GM23338 (cell line): ENCODE results near the gene FUBP1. TPM values are rescaled to one million over a fixed set of nuclear protein-coding genes. Genes with fewer than 3 reads are reported as not detected.

ENCODE experiments used
- ATAC-seq: fragments of 200-7000 bp; cut with Tn5 transposase; 3 replicates; pipeline ENCODE4 v1.9.1; 2020
- DNase-seq: peaks from one replicate; pipeline ENCODE4 v3.0.0-alpha.2; 2015; ENCODE audit warnings: low spot score
- H2AFZ ChIP-seq: fragments of 200-600 bp; sonication (generic); 2 replicates; pipeline ENCODE4 v1.8.0; 2016; ENCODE audit warnings: antibody characterized with exemption, mild to moderate bottlenecking, moderate library complexity
- H3F3A ChIP-seq: fragments of 200-600 bp; sonication (generic); replicated peaks from 2 replicates; pipeline ENCODE4 v1.8.0; 2017; ENCODE audit warnings: antibody characterized with exemption, mixed run types, low read depth
- H3K27ac ChIP-seq: fragments of 200-600 bp; sonication (generic); 2 replicates; pipeline ENCODE4 v1.6.1; 2016; ENCODE audit warnings: low read depth
- H3K27me3 ChIP-seq: fragments of 200-600 bp; sonication (generic); 2 replicates; pipeline ENCODE4 v1.8.0; 2016; ENCODE audit warnings: mild to moderate bottlenecking, mixed run types, moderate library complexity; ENCODE audit not compliant: insufficient read depth
- H3K36me3 ChIP-seq: fragments of 200-600 bp; sonication (generic); 2 replicates; pipeline ENCODE4 v1.8.0; 2016; ENCODE audit warnings: mild to moderate bottlenecking; ENCODE audit not compliant: insufficient read depth
- H3K4me1 ChIP-seq: fragments of 200-600 bp; sonication (generic); 2 replicates; pipeline ENCODE4 v1.8.0; 2016; ENCODE audit warnings: mild to moderate bottlenecking, moderate library complexity; ENCODE audit not compliant: insufficient read depth
- H3K4me2 ChIP-seq: fragments of 200-600 bp; sonication (generic); 2 replicates; pipeline ENCODE4 v1.7.1; 2017; ENCODE audit warnings: mixed run types
- H3K4me3 ChIP-seq: fragments of 200-600 bp; sonication (generic); 2 replicates; pipeline ENCODE4 v1.6.1; 2016; ENCODE audit warnings: mixed run types
- H3K79me2 ChIP-seq: fragments of 200-600 bp; sonication (generic); replicated peaks from 2 replicates; pipeline ENCODE4 v1.8.0; 2017; ENCODE audit warnings: mild to moderate bottlenecking; ENCODE audit not compliant: insufficient read depth
- H3K9me2 ChIP-seq: fragments of 200-600 bp; sonication (generic); 2 replicates; pipeline ENCODE4 v1.8.0; 2017; ENCODE audit not compliant: insufficient read depth
- H4K20me1 ChIP-seq: fragments of 200-600 bp; sonication (generic); replicated peaks from 2 replicates; pipeline ENCODE4 v1.8.0; 2017; ENCODE audit warnings: mild to moderate bottlenecking; ENCODE audit not compliant: insufficient read depth
- H3K27ac Mint-ChIP-seq: 2 replicates; pipeline ENCODE4 v1.8.0; 2020; ENCODE audit warnings: inconsistent platforms, mild to moderate bottlenecking, moderate library complexity, mixed read lengths
- H3K27me3 Mint-ChIP-seq: 3 replicates; pipeline ENCODE4 v1.8.0; 2022; ENCODE audit warnings: low read depth, mild to moderate bottlenecking, moderate library complexity, mixed read lengths, inconsistent platforms; ENCODE audit not compliant: insufficient read depth, poor library complexity
- H3K36me3 Mint-ChIP-seq: 3 replicates; pipeline ENCODE4 v1.8.0; 2021; ENCODE audit warnings: low read depth, mild to moderate bottlenecking, inconsistent platforms, moderate library complexity, mixed read lengths
- H3K4me1 Mint-ChIP-seq: 3 replicates; pipeline ENCODE4 v1.8.0; 2020; ENCODE audit warnings: mild to moderate bottlenecking, inconsistent platforms, mixed read lengths
- H3K4me3 Mint-ChIP-seq: 3 replicates; pipeline ENCODE4 v1.8.0; 2021; ENCODE audit warnings: moderate library complexity, mild to moderate bottlenecking, inconsistent platforms, mixed read lengths
- H3K9me3 Mint-ChIP-seq: 3 replicates; pipeline ENCODE4 v1.8.0; 2020; ENCODE audit warnings: moderate library complexity, mild to moderate bottlenecking, inconsistent platforms, mixed read lengths
- CREB1 ChIP-seq: fragments of 250-450 bp; sonication (Bioruptor Pico); IDR thresholded peaks from 2 replicates; pipeline ENCODE4 v1.5.0; 2020; ENCODE audit warnings: low read depth, mild to moderate bottlenecking, moderate library complexity
- EZH2 ChIP-seq: fragments of 200-600 bp; sonication (generic); IDR thresholded peaks from one replicate; pipeline ENCODE4 v1.8.0; 2017; ENCODE audit warnings: antibody characterized with exemption, mild to moderate bottlenecking, low read depth; ENCODE audit not compliant: unreplicated experiment
- EZH2phosphoT487 ChIP-seq: fragments of 200-600 bp; sonication (generic); IDR thresholded peaks from one replicate; pipeline ENCODE4 v1.8.1; 2018; ENCODE audit warnings: antibody characterized with exemption; ENCODE audit not compliant: unreplicated experiment
- JUNB ChIP-seq: IDR thresholded peaks from one replicate; pipeline ENCODE4 v1.6.1; 2016; ENCODE audit warnings: antibody characterized with exemption; ENCODE audit not compliant: unreplicated experiment
- NANOG ChIP-seq: IDR thresholded peaks from 2 replicates; pipeline ENCODE4 v1.6.1; 2016; ENCODE audit warnings: antibody characterized with exemption, borderline replicate concordance
- POLR2AphosphoS5 ChIP-seq: IDR thresholded peaks from 2 replicates; pipeline ENCODE4 v1.6.1; 2016; ENCODE audit warnings: antibody characterized with exemption, low read depth
- STAT1 ChIP-seq: IDR thresholded peaks from one replicate; pipeline ENCODE4 v1.6.1; 2016; ENCODE audit warnings: antibody characterized with exemption; ENCODE audit not compliant: unreplicated experiment
- ZNF114 ChIP-seq: fragments of 250-450 bp; sonication (Bioruptor Pico); IDR thresholded peaks from 2 replicates; pipeline ENCODE4 v1.5.0; 2020; ENCODE audit warnings: mild to moderate bottlenecking, moderate library complexity
- ZNF331 ChIP-seq: fragments of 250-450 bp; sonication (Bioruptor Pico); IDR thresholded peaks from 2 replicates; pipeline ENCODE4 v1.5.0; 2020; ENCODE audit warnings: low read depth, mild to moderate bottlenecking, moderate library complexity
- polyA plus RNA-seq: library from polyadenylated mRNA; unstranded; fragments of >200 nt; fragmentation: Nextera tagmentation; extraction: Ambion mirVana; gene quantifications from 2 replicates; pipeline ENCODE4 v1.2.1, GENCODE V29; 2016
- total RNA-seq: library from RNA; depleted of rRNA; stranded (reverse); fragments of >200 nt; shearing (Covaris generic); gene quantifications from 2 replicates; pipeline ENCODE4 v1.2.3, GENCODE V29; 2014
- TF ChIP-seq, protein P1 (sequence below), 2 experiments: fragments of 200-600 bp in 1 of 2; sonication (generic) in 1 of 2; conservative IDR thresholded peaks; 2 replicates each; pipeline versions ENCODE4 v1.5.1 to v1.6.1; 2016 to 2017; ENCODE audit warnings: antibody characterized with exemption in 2 of 2, low read depth in 2 of 2, mild to moderate bottlenecking in 2 of 2, moderate library complexity in 1 of 2
- TF ChIP-seq, protein P2 (sequence below): fragments of 250-450 bp; sonication (Bioruptor Pico); IDR thresholded peaks from 2 replicates; pipeline ENCODE4 v1.5.0; 2020; ENCODE audit warnings: mild to moderate bottlenecking, moderate library complexity
- TF ChIP-seq, protein P3 (sequence below): IDR thresholded peaks from one replicate; pipeline ENCODE4 v1.6.1; 2018; ENCODE audit warnings: antibody characterized with exemption; ENCODE audit not compliant: unreplicated experiment
- TF ChIP-seq, protein P4 (sequence below): IDR thresholded peaks from 2 replicates; pipeline ENCODE4 v1.6.1; 2016; ENCODE audit warnings: antibody characterized with exemption

FUBP1 gene
- total and polyA plus RNA-seq, 2 experiments from 2014 or later = 212 to 308 TPM

DNA sequence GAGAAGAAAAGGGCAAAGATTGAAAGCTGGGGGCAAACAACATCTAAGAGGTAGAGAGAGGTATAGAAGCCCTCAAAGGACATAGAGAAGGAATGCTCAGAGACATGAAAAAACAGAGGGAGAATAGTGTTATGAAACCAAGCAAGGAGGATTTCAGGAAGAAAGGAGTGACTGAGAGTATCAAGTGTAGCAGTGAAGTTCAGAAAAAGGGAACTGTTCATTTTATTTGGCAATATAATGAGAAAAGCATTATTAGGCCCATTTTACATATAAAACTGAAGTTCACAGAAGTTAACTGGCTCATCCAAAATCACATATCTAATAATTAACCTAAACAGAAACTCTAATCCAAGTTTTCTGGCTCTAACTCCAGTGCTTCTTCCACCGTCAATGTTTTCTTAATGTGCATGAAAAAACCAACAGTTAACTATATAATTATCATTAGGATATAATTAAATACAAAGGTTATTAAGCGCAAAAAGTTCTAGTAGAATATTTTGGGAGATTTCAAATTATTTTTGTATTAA is 72.8 kb downstream of the FUBP1 start:
- no peak overlapping the region for H2AFZ ChIP-seq
- Mint-ChIP-seq H3K27ac (no peak overlapping the region), H3K4me3 (no peak overlapping the region), H3K36me3 (no peaks in the 10 kb centered on the region), H3K9me3 (no peaks in the 10 kb centered on the region), H3K27me3 (peaks cover 2% of the 10 kb centered on the region), H3K4me1 (no peaks in the 10 kb centered on the region)
- H3K4me3 ChIP-seq = no peak overlapping the region
- no peaks in the 10 kb centered on the region for H4K20me1 ChIP-seq
- TF ChIP-seq, protein P1, sequence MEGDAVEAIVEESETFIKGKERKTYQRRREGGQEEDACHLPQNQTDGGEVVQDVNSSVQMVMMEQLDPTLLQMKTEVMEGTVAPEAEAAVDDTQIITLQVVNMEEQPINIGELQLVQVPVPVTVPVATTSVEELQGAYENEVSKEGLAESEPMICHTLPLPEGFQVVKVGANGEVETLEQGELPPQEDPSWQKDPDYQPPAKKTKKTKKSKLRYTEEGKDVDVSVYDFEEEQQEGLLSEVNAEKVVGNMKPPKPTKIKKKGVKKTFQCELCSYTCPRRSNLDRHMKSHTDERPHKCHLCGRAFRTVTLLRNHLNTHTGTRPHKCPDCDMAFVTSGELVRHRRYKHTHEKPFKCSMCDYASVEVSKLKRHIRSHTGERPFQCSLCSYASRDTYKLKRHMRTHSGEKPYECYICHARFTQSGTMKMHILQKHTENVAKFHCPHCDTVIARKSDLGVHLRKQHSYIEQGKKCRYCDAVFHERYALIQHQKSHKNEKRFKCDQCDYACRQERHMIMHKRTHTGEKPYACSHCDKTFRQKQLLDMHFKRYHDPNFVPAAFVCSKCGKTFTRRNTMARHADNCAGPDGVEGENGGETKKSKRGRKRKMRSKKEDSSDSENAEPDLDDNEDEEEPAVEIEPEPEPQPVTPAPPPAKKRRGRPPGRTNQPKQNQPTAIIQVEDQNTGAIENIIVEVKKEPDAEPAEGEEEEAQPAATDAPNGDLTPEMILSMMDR (conservative IDR thresholded peaks at IDR 0.05; ENCODE audit: low read depth in 2 of 2) = no peak
- TF ChIP-seq EZH2phosphoT487 (no peak), POLR2AphosphoS5 (no peak), EZH2 (no peak), JUNB (no peak), STAT1 (no peak), ZNF114 (CRISPR knock-in tag) (no peak), NANOG (no peak), ZNF331 (CRISPR knock-in tag) (no peak), CREB1 (CRISPR knock-in tag) (no peak)
- TF ChIP-seq, protein P2, sequence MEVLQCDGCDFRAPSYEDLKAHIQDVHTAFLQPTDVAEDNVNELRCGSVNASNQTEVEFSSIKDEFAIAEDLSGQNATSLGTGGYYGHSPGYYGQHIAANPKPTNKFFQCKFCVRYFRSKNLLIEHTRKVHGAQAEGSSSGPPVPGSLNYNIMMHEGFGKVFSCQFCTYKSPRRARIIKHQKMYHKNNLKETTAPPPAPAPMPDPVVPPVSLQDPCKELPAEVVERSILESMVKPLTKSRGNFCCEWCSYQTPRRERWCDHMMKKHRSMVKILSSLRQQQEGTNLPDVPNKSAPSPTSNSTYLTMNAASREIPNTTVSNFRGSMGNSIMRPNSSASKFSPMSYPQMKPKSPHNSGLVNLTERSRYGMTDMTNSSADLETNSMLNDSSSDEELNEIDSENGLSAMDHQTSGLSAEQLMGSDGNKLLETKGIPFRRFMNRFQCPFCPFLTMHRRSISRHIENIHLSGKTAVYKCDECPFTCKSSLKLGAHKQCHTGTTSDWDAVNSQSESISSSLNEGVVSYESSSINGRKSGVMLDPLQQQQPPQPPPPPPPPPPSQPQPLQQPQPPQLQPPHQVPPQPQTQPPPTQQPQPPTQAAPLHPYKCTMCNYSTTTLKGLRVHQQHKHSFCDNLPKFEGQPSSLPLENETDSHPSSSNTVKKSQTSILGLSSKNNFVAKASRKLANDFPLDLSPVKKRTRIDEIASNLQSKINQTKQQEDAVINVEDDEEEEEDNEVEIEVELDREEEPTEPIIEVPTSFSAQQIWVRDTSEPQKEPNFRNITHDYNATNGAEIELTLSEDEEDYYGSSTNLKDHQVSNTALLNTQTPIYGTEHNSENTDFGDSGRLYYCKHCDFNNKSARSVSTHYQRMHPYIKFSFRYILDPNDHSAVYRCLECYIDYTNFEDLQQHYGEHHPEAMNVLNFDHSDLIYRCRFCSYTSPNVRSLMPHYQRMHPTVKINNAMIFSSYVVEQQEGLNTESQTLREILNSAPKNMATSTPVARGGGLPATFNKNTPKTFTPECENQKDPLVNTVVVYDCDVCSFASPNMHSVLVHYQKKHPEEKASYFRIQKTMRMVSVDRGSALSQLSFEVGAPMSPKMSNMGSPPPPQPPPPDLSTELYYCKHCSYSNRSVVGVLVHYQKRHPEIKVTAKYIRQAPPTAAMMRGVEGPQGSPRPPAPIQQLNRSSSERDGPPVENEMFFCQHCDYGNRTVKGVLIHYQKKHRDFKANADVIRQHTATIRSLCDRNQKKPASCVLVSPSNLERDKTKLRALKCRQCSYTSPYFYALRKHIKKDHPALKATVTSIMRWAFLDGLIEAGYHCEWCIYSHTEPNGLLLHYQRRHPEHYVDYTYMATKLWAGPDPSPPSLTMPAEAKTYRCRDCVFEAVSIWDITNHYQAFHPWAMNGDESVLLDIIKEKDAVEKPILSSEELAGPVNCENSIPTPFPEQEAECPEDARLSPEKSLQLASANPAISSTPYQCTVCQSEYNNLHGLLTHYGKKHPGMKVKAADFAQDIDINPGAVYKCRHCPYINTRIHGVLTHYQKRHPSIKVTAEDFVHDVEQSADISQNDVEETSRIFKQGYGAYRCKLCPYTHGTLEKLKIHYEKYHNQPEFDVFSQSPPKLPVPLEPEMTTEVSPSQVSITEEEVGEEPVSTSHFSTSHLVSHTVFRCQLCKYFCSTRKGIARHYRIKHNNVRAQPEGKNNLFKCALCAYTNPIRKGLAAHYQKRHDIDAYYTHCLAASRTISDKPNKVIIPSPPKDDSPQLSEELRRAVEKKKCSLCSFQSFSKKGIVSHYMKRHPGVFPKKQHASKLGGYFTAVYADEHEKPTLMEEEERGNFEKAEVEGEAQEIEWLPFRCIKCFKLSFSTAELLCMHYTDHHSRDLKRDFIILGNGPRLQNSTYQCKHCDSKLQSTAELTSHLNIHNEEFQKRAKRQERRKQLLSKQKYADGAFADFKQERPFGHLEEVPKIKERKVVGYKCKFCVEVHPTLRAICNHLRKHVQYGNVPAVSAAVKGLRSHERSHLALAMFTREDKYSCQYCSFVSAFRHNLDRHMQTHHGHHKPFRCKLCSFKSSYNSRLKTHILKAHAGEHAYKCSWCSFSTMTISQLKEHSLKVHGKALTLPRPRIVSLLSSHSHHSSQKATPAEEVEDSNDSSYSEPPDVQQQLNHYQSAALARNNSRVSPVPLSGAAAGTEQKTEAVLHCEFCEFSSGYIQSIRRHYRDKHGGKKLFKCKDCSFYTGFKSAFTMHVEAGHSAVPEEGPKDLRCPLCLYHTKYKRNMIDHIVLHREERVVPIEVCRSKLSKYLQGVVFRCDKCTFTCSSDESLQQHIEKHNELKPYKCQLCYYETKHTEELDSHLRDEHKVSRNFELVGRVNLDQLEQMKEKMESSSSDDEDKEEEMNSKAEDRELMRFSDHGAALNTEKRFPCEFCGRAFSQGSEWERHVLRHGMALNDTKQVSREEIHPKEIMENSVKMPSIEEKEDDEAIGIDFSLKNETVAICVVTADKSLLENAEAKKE (CRISPR knock-in tag) = no peak
- TF ChIP-seq, protein P3, sequence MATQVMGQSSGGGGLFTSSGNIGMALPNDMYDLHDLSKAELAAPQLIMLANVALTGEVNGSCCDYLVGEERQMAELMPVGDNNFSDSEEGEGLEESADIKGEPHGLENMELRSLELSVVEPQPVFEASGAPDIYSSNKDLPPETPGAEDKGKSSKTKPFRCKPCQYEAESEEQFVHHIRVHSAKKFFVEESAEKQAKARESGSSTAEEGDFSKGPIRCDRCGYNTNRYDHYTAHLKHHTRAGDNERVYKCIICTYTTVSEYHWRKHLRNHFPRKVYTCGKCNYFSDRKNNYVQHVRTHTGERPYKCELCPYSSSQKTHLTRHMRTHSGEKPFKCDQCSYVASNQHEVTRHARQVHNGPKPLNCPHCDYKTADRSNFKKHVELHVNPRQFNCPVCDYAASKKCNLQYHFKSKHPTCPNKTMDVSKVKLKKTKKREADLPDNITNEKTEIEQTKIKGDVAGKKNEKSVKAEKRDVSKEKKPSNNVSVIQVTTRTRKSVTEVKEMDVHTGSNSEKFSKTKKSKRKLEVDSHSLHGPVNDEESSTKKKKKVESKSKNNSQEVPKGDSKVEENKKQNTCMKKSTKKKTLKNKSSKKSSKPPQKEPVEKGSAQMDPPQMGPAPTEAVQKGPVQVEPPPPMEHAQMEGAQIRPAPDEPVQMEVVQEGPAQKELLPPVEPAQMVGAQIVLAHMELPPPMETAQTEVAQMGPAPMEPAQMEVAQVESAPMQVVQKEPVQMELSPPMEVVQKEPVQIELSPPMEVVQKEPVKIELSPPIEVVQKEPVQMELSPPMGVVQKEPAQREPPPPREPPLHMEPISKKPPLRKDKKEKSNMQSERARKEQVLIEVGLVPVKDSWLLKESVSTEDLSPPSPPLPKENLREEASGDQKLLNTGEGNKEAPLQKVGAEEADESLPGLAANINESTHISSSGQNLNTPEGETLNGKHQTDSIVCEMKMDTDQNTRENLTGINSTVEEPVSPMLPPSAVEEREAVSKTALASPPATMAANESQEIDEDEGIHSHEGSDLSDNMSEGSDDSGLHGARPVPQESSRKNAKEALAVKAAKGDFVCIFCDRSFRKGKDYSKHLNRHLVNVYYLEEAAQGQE = no peak
- TF ChIP-seq, protein P4, sequence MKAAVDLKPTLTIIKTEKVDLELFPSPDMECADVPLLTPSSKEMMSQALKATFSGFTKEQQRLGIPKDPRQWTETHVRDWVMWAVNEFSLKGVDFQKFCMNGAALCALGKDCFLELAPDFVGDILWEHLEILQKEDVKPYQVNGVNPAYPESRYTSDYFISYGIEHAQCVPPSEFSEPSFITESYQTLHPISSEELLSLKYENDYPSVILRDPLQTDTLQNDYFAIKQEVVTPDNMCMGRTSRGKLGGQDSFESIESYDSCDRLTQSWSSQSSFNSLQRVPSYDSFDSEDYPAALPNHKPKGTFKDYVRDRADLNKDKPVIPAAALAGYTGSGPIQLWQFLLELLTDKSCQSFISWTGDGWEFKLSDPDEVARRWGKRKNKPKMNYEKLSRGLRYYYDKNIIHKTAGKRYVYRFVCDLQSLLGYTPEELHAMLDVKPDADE = no peak
- H3K4me2 ChIP-seq = no peak overlapping the region
- DNase-seq (no peak), ATAC-seq (no peak)
- no peaks in the 10 kb centered on the region for H3F3A ChIP-seq
- H3K27me3 ChIP-seq = no peaks in the 10 kb centered on the region
- H3K79me2 ChIP-seq = no peaks in the 10 kb centered on the region
- H3K27ac ChIP-seq = no peak overlapping the region
- no peaks in the 10 kb centered on the region for H3K9me2 ChIP-seq
- no peaks in the 10 kb centered on the region for H3K4me1 ChIP-seq
- no peaks in the 10 kb centered on the region for H3K36me3 ChIP-seq
